Measurements from ENCODE around the gene NIPA2.

DNA sequence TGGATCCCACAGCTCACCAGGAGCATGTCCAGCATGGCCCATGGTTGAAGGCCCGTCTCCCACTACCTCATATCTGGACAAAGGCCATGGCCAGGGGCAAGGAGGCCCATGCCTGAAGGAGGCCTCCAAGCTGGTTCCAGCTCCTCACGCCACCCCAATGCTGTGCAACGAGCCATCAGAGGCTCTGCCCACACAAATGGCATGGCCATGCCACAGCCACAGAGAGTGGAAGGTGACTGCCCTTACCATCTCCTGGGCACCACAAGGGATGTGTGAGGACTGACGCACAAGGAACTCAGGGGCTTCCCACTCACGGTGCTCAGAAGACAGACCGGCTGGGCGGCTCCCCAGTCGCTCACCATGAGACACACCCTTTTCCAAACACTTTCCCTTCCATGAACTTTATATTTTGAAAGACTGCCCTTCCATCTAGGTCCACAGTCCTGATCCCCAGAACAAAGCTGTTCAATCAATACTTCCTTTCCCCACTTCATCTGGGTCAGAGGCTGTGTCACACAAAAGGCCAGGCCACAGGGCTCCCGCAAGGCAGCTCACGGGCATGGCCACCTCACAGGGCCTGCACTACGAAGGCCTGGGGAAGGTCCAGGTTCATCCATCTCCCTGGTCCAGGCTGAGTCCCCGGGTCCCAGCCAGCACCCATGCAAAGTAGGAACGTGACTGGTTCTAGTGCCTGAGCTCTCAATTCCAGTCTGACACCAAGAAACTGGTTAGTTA is 75.3 kb downstream of the NIPA2 start:
- TF ChIP-seq POLR2A (IDR thresholded peaks at IDR 0.05) = no peak
- TF ChIP-seq, protein P1, sequence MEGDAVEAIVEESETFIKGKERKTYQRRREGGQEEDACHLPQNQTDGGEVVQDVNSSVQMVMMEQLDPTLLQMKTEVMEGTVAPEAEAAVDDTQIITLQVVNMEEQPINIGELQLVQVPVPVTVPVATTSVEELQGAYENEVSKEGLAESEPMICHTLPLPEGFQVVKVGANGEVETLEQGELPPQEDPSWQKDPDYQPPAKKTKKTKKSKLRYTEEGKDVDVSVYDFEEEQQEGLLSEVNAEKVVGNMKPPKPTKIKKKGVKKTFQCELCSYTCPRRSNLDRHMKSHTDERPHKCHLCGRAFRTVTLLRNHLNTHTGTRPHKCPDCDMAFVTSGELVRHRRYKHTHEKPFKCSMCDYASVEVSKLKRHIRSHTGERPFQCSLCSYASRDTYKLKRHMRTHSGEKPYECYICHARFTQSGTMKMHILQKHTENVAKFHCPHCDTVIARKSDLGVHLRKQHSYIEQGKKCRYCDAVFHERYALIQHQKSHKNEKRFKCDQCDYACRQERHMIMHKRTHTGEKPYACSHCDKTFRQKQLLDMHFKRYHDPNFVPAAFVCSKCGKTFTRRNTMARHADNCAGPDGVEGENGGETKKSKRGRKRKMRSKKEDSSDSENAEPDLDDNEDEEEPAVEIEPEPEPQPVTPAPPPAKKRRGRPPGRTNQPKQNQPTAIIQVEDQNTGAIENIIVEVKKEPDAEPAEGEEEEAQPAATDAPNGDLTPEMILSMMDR (IDR thresholded peaks at IDR 0.05) = no peak

Data from lower leg skin (tissue), 3 donors.